Sigmoid colon (tissue), 7 donors: ENCODE results near the gene NCR2. TPM values are rescaled to one million over a fixed set of nuclear protein-coding genes. Genes with fewer than 3 reads are reported as not detected.

Source experiments
- DNase-seq: peaks from one replicate; pipeline ENCODE4 v3.0.0-alpha.2; 2019
- H3K27ac ChIP-seq, 4 donors: fragments of 200-600 bp; sonication (generic); one replicate each; pipeline ENCODE4 v1.5.1; 2016 to 2019; ENCODE audit warnings: mild to moderate bottlenecking in 1 of 4
- H3K27me3 ChIP-seq, 3 donors: fragments of 200-600 bp; sonication (generic); one replicate each; pipeline ENCODE4 v1.5.1; 2019; ENCODE audit warnings: mild to moderate bottlenecking in 1 of 3
- H3K36me3 ChIP-seq, 4 donors: fragments of 200-600 bp; sonication (generic); one replicate each; pipeline ENCODE4 v1.5.1; 2016 to 2019
- H3K4me1 ChIP-seq, 4 donors: fragments of 200-600 bp; sonication (generic); one replicate each; pipeline ENCODE4 v1.5.1; 2017 to 2019
- H3K4me3 ChIP-seq, 4 donors: fragments of 200-600 bp; sonication (generic); one replicate each; pipeline ENCODE4 v1.5.1; 2017 to 2019; ENCODE audit warnings: mild to moderate bottlenecking in 2 of 4, moderate library complexity in 1 of 4
- H3K9me3 ChIP-seq, 4 donors: fragments of 200-600 bp in 3 of 4; sonication (generic) in 3 of 4; one replicate each; pipeline versions ENCODE4 v1.5.1 to v1.6.1; 2013 to 2019
- EP300 ChIP-seq, 4 donors: sonication (generic); formaldehyde crosslinking; IDR thresholded peaks; one replicate each; pipeline ENCODE4 v1.6.1; 2017; ENCODE audit warnings: antibody characterized with exemption in 4 of 4
- POLR2A ChIP-seq, 2 donors: fragments of 450-650 bp; IDR thresholded peaks; one replicate each; pipeline ENCODE4 v1.6.1; 2016; ENCODE audit warnings: antibody characterized with exemption in 2 of 2, mild to moderate bottlenecking in 2 of 2, moderate library complexity in 2 of 2
- POLR2AphosphoS5 ChIP-seq, 4 donors: sonication (generic); formaldehyde crosslinking; IDR thresholded peaks; one replicate each; pipeline ENCODE4 v1.6.1; 2017; ENCODE audit warnings: antibody characterized with exemption in 4 of 4
- WGBS, 2 donors: extraction: QIAGEN DNeasy Blood & Tissue Kit; methylation state at CpG; one replicate each; pipeline ENCODE4 v1.1.7; 2013; 5-methylcytosine and 5-hydroxymethylcytosine counted together
- intact Hi-C: fragments of 100-400 bp; cut with DNase I; formaldehyde crosslinking; loops from one replicate; pipeline ENCODE4 v1.15.1; 2023
- polyA plus RNA-seq, 3 donors: library from polyadenylated mRNA; stranded (reverse); fragments of 200-250 nt; gene quantifications; one replicate each; pipeline ENCODE4 v1.2.3, GENCODE V29; 2013
- small RNA-seq, 3 donors: library from RNA; depleted of rRNA; stranded (forward); fragments of <200 nt; gene quantifications; one replicate each; pipeline ENCODE3, GENCODE V24; 2016
- total RNA-seq, 4 donors: library from RNA; depleted of rRNA; stranded (reverse); fragments of >200 nt; gene quantifications; one replicate each; pipeline ENCODE4 v1.1.0, GENCODE V29; 2016
- TF ChIP-seq, protein P1 (sequence below), 4 experiments: fragments of 450-650 bp in 3 of 4; fragments of 200-600 bp in 1 of 4; IDR thresholded peaks; one replicate each; pipeline ENCODE4 v1.5.1; 2016 to 2019; ENCODE audit warnings: antibody characterized with exemption in 4 of 4, mild to moderate bottlenecking in 3 of 4, moderate library complexity in 2 of 4
- donor health status: healthy with polysubstance abuse.
- donor health status: Bipolar disorder and iron deficiency.
- donor health status: healthy.

NCR2 gene
- total and polyA plus RNA-seq, 7 donors: 0.20 TPM; not detected in 6

DNA sequence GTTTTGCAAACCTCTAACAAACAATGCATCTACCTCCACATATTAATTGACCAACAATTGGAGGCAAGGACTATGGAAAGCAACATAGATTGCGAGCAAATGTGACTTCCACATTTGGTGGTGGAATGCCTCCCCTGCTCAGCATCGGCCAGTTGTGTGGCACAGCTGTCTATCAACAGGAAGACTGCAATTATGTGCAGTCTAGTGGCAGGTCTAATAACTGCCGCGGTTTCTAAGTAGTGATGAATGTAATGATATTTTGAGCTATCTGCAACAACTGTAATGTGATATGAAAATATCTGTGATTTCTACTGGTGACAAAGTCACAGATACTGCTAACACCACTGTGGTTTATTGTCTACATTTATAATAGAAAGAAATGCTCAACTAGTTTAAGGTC is 56.8 kb downstream of the NCR2 start:
- no peak for DNase-seq
- Histone ChIP-seq H3K27me3 (no peaks in the 10 kb centered on the region), H3K36me3 (no peaks in the 10 kb centered on the region), H3K9me3 (peaks cover 0 to 8% (median 6%) of the 10 kb centered on the region in 4 donors), H3K4me3 (no peak overlapping the region), H3K4me1 (no peaks in the 10 kb centered on the region), H3K27ac (no peak overlapping the region)
- intact Hi-C loops: no loop called here
- 57 to 84% methylated on average over 4 of the region's 4 CpGs for WGBS, 2 donors
- TF ChIP-seq POLR2AphosphoS5 (IDR thresholded peaks at IDR 0.05): no peak
- TF ChIP-seq POLR2A (IDR thresholded peaks at IDR 0.05): no peak
- TF ChIP-seq EP300 (IDR thresholded peaks at IDR 0.05): no peak
- TF ChIP-seq, protein P1, sequence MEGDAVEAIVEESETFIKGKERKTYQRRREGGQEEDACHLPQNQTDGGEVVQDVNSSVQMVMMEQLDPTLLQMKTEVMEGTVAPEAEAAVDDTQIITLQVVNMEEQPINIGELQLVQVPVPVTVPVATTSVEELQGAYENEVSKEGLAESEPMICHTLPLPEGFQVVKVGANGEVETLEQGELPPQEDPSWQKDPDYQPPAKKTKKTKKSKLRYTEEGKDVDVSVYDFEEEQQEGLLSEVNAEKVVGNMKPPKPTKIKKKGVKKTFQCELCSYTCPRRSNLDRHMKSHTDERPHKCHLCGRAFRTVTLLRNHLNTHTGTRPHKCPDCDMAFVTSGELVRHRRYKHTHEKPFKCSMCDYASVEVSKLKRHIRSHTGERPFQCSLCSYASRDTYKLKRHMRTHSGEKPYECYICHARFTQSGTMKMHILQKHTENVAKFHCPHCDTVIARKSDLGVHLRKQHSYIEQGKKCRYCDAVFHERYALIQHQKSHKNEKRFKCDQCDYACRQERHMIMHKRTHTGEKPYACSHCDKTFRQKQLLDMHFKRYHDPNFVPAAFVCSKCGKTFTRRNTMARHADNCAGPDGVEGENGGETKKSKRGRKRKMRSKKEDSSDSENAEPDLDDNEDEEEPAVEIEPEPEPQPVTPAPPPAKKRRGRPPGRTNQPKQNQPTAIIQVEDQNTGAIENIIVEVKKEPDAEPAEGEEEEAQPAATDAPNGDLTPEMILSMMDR (IDR thresholded peaks at IDR 0.05): no peak

- H3K4me3 ChIP-seq: no peak overlapping the region
- H3K36me3 ChIP-seq: no peaks in the 10 kb centered on the region
- DNase-seq: no peak
- WGBS, 2 donors: 83 to 84% methylated on average over 5 of the region's 5 CpGs
- H3K9me3 ChIP-seq: peaks cover 0 to 8% (median 6%) of the 10 kb centered on the region in 4 donors
- intact Hi-C loops: no loop called here
- no peak for TF ChIP-seq EP300 (IDR thresholded peaks at IDR 0.05)
- TF ChIP-seq, protein P1 (IDR thresholded peaks at IDR 0.05): no peak
- TF ChIP-seq POLR2A (IDR thresholded peaks at IDR 0.05): no peak
- no peak for TF ChIP-seq POLR2AphosphoS5 (IDR thresholded peaks at IDR 0.05)
- no peaks in the 10 kb centered on the region for H3K27me3 ChIP-seq
- no peaks in the 10 kb centered on the region for H3K4me1 ChIP-seq
- H3K27ac ChIP-seq: no peak overlapping the region
Measured at GRCh38 chr6:41396335-41396734, 60.9 kb downstream of the NCR2 start.

GRCh38 chr6:41399424-41399823 is 64.0 kb downstream of the NCR2 start:
- Histone ChIP-seq H3K4me3 (no peak overlapping the region), H3K4me1 (no peaks in the 10 kb centered on the region), H3K36me3 (no peaks in the 10 kb centered on the region), H3K27me3 (no peaks in the 10 kb centered on the region), H3K27ac (no peak overlapping the region), H3K9me3 (peaks cover 0 to under 1% (median 0%) of the 10 kb centered on the region in 4 donors)
- intact Hi-C loops: no loop called here
- TF ChIP-seq POLR2A (IDR thresholded peaks at IDR 0.05): no peak
- TF ChIP-seq EP300 (IDR thresholded peaks at IDR 0.05): no peak
- TF ChIP-seq POLR2AphosphoS5 (IDR thresholded peaks at IDR 0.05): no peak
- TF ChIP-seq, protein P1 (IDR thresholded peaks at IDR 0.05): no peak
- 76 to 90% methylated on average over 5 of the region's 5 CpGs for WGBS, 2 donors
- DNase-seq: no peak

Small RNA genes within 50 kb of the gene (small RNA-seq; reads per million reads assigned to genes)
- gene RNU6-643P: 0 reads per million in 3 donors

Other genes starting within 250 kb of the NCR2 start
- gene TREML1, start 181.3 kb upstream of the NCR2 start, total RNA-seq: 1 to 10 TPM in 1 of 4 donors, not detected in 3; 3.3 TPM
- gene TREML1, start 181.3 kb upstream of the NCR2 start, polyA plus RNA-seq: under 1 TPM in 1 of 3 donors, not detected in 2; 0.48 TPM
- 1 to 10 TPM in 3 of 4 donors, not detected in 1; 1.6 to 3.6 (median 3.3) TPM for gene TREM2, start 172.5 kb upstream of the NCR2 start, total RNA-seq
- gene TREM2, start 172.5 kb upstream of the NCR2 start, polyA plus RNA-seq: 1 to 10 TPM in 2 of 3 donors, under 1 TPM in 1; 0.83 to 7.4 (median 4.2) TPM
- not detected for gene TREML2, start 134.5 kb upstream of the NCR2 start, total RNA-seq
- 1 to 10 TPM in 1 of 3 donors, not detected in 2; 3.7 TPM for gene TREML2, start 134.5 kb upstream of the NCR2 start, polyA plus RNA-seq
- gene TREML4, start 107.3 kb upstream of the NCR2 start, total RNA-seq: not detected
- under 1 TPM in 1 of 3 donors, not detected in 2; 0.22 TPM for gene TREML4, start 107.3 kb upstream of the NCR2 start, polyA plus RNA-seq
- gene TREM1, start 48.9 kb upstream of the NCR2 start, total RNA-seq: 1 to 10 TPM in 3 of 4 donors, under 1 TPM in 1; 0.36 to 3.5 (median 2.0) TPM
- 1 to 10 TPM in 2 of 3 donors, under 1 TPM in 1; 0.74 to 6.0 (median 1.8) TPM for gene TREM1, start 48.9 kb upstream of the NCR2 start, polyA plus RNA-seq
- gene FOXP4, start 210.8 kb downstream of the NCR2 start, total RNA-seq: 10 to 100 TPM in 1 of 4 donors, 1 to 10 TPM in 3; 4.1 to 14.1 (median 5.8) TPM
- gene FOXP4, start 210.8 kb downstream of the NCR2 start, polyA plus RNA-seq: 10 to 100 TPM; 12.7 to 19.5 (median 15.6) TPM